ENCODE measurements around the gene TNK2.
"Not testable (repeated sequence)": the region's sequence is repeated elsewhere in the genome, so short reads cannot be mapped to it uniquely, and the experiment has no call there.

TNK2 gene

GRCh38 chr3:195818301-195818700, 90.0 kb downstream of the TNK2 start:
- intact Hi-C loops (cut with DNase I): no loop called here
- DNase-seq: no peak

- intact Hi-C loops (cut with DNase I): no loop called here
- DNase-seq: no peak
Observed at GRCh38 chr3:195817578-195818135, 90.7 kb downstream of the TNK2 start.

GRCh38 chr3:195816276-195816913, 92.0 kb downstream of the TNK2 start:
- intact Hi-C loops (cut with DNase I); DNase-seq: not testable (repeated sequence)

GRCh38 chr3:195815169-195815771, 93.1 kb downstream of the TNK2 start:
- DNase-seq: no peak
- intact Hi-C loops (cut with DNase I): no loop called here

GRCh38 chr3:195813916-195814640, 94.3 kb downstream of the TNK2 start:
- DNase-seq: no peak
- intact Hi-C loops (cut with DNase I): no loop called here
